Esophagus muscularis mucosa (tissue), 3 donors: ENCODE data around the gene RBMS1.

Experiments used
- CTCF ChIP-seq, 3 experiments: fragments of 200-600 bp in 2 of 3; fragments of 450-650 bp in 1 of 3; sonication (generic) in 2 of 3; IDR thresholded peaks; one replicate each; pipeline ENCODE4 v1.5.1; 2017 to 2019; ENCODE audit warnings: antibody characterized with exemption in 3 of 3, mild to moderate bottlenecking in 2 of 3, moderate library complexity in 1 of 3
- POLR2A ChIP-seq: fragments of 450-650 bp; IDR thresholded peaks from one replicate; pipeline ENCODE4 v1.6.1; 2017; ENCODE audit warnings: antibody characterized with exemption, moderate library complexity, mild to moderate bottlenecking, low read depth

GRCh38 chr2:160293391-160294091 lies 200.1 kb downstream of the RBMS1 start:
- no peak for TF ChIP-seq CTCF (IDR thresholded peaks at IDR 0.05)
- no peak for TF ChIP-seq POLR2A
